ENCODE measurements around the gene SLC18A3. TPM values are rescaled to one million over a fixed set of nuclear protein-coding genes. Genes with fewer than 3 reads are reported as not detected.

The SLC18A3 gene
- total and polyA plus RNA-seq, 3 donors from 2014 or later, result not detected

- no peaks in the 10 kb centered on the region for H3K4me1 ChIP-seq
- intact Hi-C loops (cut with DNase I; ENCODE audit: low total_unique reads), result no loop called here
- WGBS, 2 donors, result 82 to 96% methylated on average over 5 to 7 of the region's 7 CpGs
Measured at GRCh38 chr10:49644035-49644646, 34.0 kb downstream of the SLC18A3 start.

GRCh38 chr10:49645417-49645816, 35.3 kb downstream of the SLC18A3 start:
- WGBS, 2 donors, result 68 to 73% methylated on average over 8 of the region's 8 CpGs
- no peaks in the 10 kb centered on the region for H3K36me3 ChIP-seq (ENCODE audit: low read depth, missing control alignments)
- peak; percentile 42 for DNase-seq

More at GRCh38 chr10:49644035-49644646, 34.0 kb downstream of the SLC18A3 start:
- no peak for DNase-seq
- H3K4me3 ChIP-seq, result no peak overlapping the region
- no peaks in the 10 kb centered on the region for H3K27me3 ChIP-seq
- H3K9me3 ChIP-seq, result no peaks in the 10 kb centered on the region
- H3K36me3 ChIP-seq (ENCODE audit: low read depth, missing control alignments), result no peaks in the 10 kb centered on the region
- TF ChIP-seq POLR2A (IDR thresholded peaks at IDR 0.05), result no peak
- no peak for TF ChIP-seq CTCF (IDR thresholded peaks at IDR 0.05)
- H3K27ac ChIP-seq, result no peak overlapping the region

GRCh38 chr10:49645871-49646870, 36.1 kb downstream of the SLC18A3 start:
- no peaks in the 10 kb centered on the region for H3K27me3 ChIP-seq

More at GRCh38 chr10:49645417-49645816, 35.3 kb downstream of the SLC18A3 start:
- Histone ChIP-seq H3K27me3 (no peaks in the 10 kb centered on the region), H3K4me3 (no peak overlapping the region), H3K27ac (no peak overlapping the region), H3K4me1 (no peaks in the 10 kb centered on the region), H3K9me3 (no peaks in the 10 kb centered on the region)
- TF ChIP-seq POLR2A (IDR thresholded peaks at IDR 0.05) (no peak), CTCF (IDR thresholded peaks at IDR 0.05) (no peak)
- intact Hi-C loops (cut with DNase I; ENCODE audit: low total_unique reads), result no loop called here

GRCh38 chr10:49647554-49647953, 37.4 kb downstream of the SLC18A3 start:
- intact Hi-C loops (cut with DNase I; ENCODE audit: low total_unique reads), result no loop called here
- Histone ChIP-seq H3K4me1 (no peaks in the 10 kb centered on the region), H3K36me3 (ENCODE audit: low read depth, missing control alignments) (no peaks in the 10 kb centered on the region), H3K9me3 (no peaks in the 10 kb centered on the region), H3K27me3 (no peaks in the 10 kb centered on the region), H3K4me3 (no peak overlapping the region), H3K27ac (no peak overlapping the region)
- DNase-seq, result no peak
- 75 to 80% methylated on average over 4 of the region's 4 CpGs for whole genome bisulfite sequencing, 2 donors
- TF ChIP-seq POLR2A (IDR thresholded peaks at IDR 0.05), result no peak
- no peak for TF ChIP-seq CTCF (IDR thresholded peaks at IDR 0.05)

More at GRCh38 chr10:49645871-49646870, 36.1 kb downstream of the SLC18A3 start:
- no peak for DNase-seq
- no peak for TF ChIP-seq POLR2A (IDR thresholded peaks at IDR 0.05)
- TF ChIP-seq CTCF (IDR thresholded peaks at IDR 0.05), result no peak
- no peak overlapping the region for H3K27ac ChIP-seq
- WGBS, 2 donors, result 89% methylated on average over 11 to 22 of the region's 22 CpGs
- H3K4me3 ChIP-seq, result no peak overlapping the region
- H3K4me1 ChIP-seq, result no peaks in the 10 kb centered on the region
- H3K36me3 ChIP-seq (ENCODE audit: low read depth, missing control alignments), result no peaks in the 10 kb centered on the region
- intact Hi-C loops (cut with DNase I; ENCODE audit: low total_unique reads), result no loop called here
- H3K9me3 ChIP-seq, result no peaks in the 10 kb centered on the region

Data from testis (tissue), 3 donors.